Endothelial cell of umbilical vein (primary cell): ENCODE data around the gene SCML2. TPM values are rescaled to one million over a fixed set of nuclear protein-coding genes. Genes with fewer than 3 reads are reported as not detected.

Experiments
- BruUV-seq: library from RNA; stranded (reverse); fragments of 400-500 nt; replicated peaks from 2 replicates; lab custom pipeline; 2021; lab: Mats Ljungman, UMichigan
- CTCF ChIA-PET: fragments of 300-600, 350-600 bp; sonication (Branson Sonifier 250); formaldehyde crosslinking; loops from one replicate; lab custom pipeline; 2021; ENCODE audit warnings: antibody characterized with exemption, inconsistent platforms; lab: Charles Lee
- POLR2A ChIA-PET: fragments of 300-600, 350-600 bp; sonication (Branson Sonifier 250); formaldehyde crosslinking; loops from one replicate; lab custom pipeline; 2021; ENCODE audit warnings: antibody characterized with exemption, inconsistent platforms; lab: Charles Lee
- DNase-seq: peaks from one replicate; pipeline ENCODE4 v3.0.0-alpha.2; 2011; ENCODE audit warnings: low read depth, low spot score
- FAIRE-seq: peaks from 2 replicates; lab custom pipeline; 2011; peaks lifted over from hg19 to GRCh38; lab: Jason Lieb, UNC
- H2AFZ ChIP-seq: 2 replicates; pipeline ENCODE4 v1.6.0; 2012; ENCODE audit warnings: low read depth, low read length, control low read depth, inconsistent platforms
- H3K27ac ChIP-seq: 2 replicates; pipeline ENCODE4 v1.5.1; 2011; ENCODE audit warnings: low read depth, mild to moderate bottlenecking, control low read depth, low read length, moderate library complexity; ENCODE audit not compliant: insufficient read depth
- H3K27me3 ChIP-seq, 2 experiments: 2 replicates each; pipeline versions ENCODE4 v1.6.0 to v1.6.1; 2011; ENCODE audit warnings: low read length in 2 of 2, mixed read lengths in 1 of 2; ENCODE audit not compliant: control insufficient read depth in 2 of 2, insufficient read depth in 2 of 2
- H3K36me3 ChIP-seq, 2 experiments: 2 replicates in 1 of 2; 3 replicates in 1 of 2; pipeline ENCODE4 v1.5.1; 2011; ENCODE audit warnings: low read length in 2 of 2, mild to moderate bottlenecking in 1 of 2, moderate library complexity in 1 of 2; ENCODE audit not compliant: control insufficient read depth in 2 of 2, insufficient read depth in 2 of 2; ENCODE audit errors: extremely low read depth in 1 of 2
- H3K4me1 ChIP-seq: 3 replicates; pipeline ENCODE4 v1.5.1; 2011; ENCODE audit warnings: mild to moderate bottlenecking, low read length; ENCODE audit not compliant: control insufficient read depth, insufficient read depth; ENCODE audit errors: extremely low read depth
- H3K4me2 ChIP-seq: 2 replicates; pipeline ENCODE4 v1.6.1; 2011; ENCODE audit warnings: low read length, control low read depth, mixed read lengths; ENCODE audit not compliant: insufficient read depth
- H3K4me3 ChIP-seq, 3 experiments: fragments of 200-600 bp in 1 of 3; sonication (generic), shearing (Covaris generic) in 1 of 3; replicated peaks in 1 of 3; 2 replicates each; pipeline ENCODE4 v1.5.1; 2011 to 2016; ENCODE audit warnings: control low read depth in 3 of 3, low read length in 3 of 3, mild to moderate bottlenecking in 2 of 3, inconsistent platforms in 1 of 3, low read depth in 1 of 3, moderate library complexity in 1 of 3; ENCODE audit not compliant: insufficient read depth in 1 of 3
- H3K79me2 ChIP-seq: 2 replicates; pipeline ENCODE4 v1.6.0; 2012; ENCODE audit warnings: low read length, inconsistent platforms; ENCODE audit not compliant: control insufficient read depth, insufficient read depth
- H3K9ac ChIP-seq: replicated peaks from 2 replicates; pipeline ENCODE3; 2011; ENCODE audit warnings: low read length, control low read depth; ENCODE audit not compliant: insufficient read depth; ENCODE audit errors: extremely low read depth
- H3K9me1 ChIP-seq: replicated peaks from 3 replicates; pipeline ENCODE4 v1.6.0; 2011; ENCODE audit warnings: mild to moderate bottlenecking, low read length; ENCODE audit not compliant: control insufficient read depth, insufficient read depth; ENCODE audit errors: extremely low read depth
- H3K9me3 ChIP-seq: replicated peaks from 2 replicates; pipeline ENCODE4 v1.5.1; 2012; ENCODE audit warnings: low read length, inconsistent platforms; ENCODE audit not compliant: control insufficient read depth, insufficient read depth
- H4K20me1 ChIP-seq: replicated peaks from 2 replicates; pipeline ENCODE3; 2011; ENCODE audit warnings: mild to moderate bottlenecking, low read length; ENCODE audit not compliant: control insufficient read depth, insufficient read depth; ENCODE audit errors: extremely low read depth
- EZH2 ChIP-seq: IDR thresholded peaks from 2 replicates; pipeline ENCODE4 v1.6.1; 2012; ENCODE audit warnings: borderline replicate concordance, low read depth, mild to moderate bottlenecking, moderate library complexity, low read length, inconsistent platforms; ENCODE audit not compliant: severe bottlenecking
- FOS ChIP-seq: IDR thresholded peaks from 2 replicates; pipeline ENCODE4 v1.6.1; 2011; ENCODE audit warnings: mild to moderate bottlenecking, low read length, moderate library complexity, borderline replicate concordance; ENCODE audit not compliant: insufficient read depth
- GATA2 ChIP-seq: IDR thresholded peaks from 2 replicates; pipeline ENCODE4 v1.7.0; 2011; ENCODE audit warnings: low read depth, mild to moderate bottlenecking, moderate library complexity, mixed read lengths, low read length; ENCODE audit not compliant: insufficient read length, insufficient read depth
- JUN ChIP-seq: IDR thresholded peaks from 2 replicates; pipeline ENCODE4 v1.6.1; 2011; ENCODE audit warnings: borderline replicate concordance, low read depth; ENCODE audit not compliant: insufficient read length, insufficient read depth
- MYC ChIP-seq: IDR thresholded peaks from one replicate; pipeline ENCODE4 v1.6.1; 2011; ENCODE audit warnings: mild to moderate bottlenecking, low read depth, low read length
- POLR2A ChIP-seq: IDR thresholded peaks from 2 replicates; pipeline ENCODE4 v1.6.1; 2012; ENCODE audit warnings: low read depth, mild to moderate bottlenecking, control low read depth, low read length
- POLR2AphosphoS5 ChIP-seq: IDR thresholded peaks from 2 replicates; pipeline ENCODE4 v1.6.1; 2012; ENCODE audit warnings: low read depth, mild to moderate bottlenecking, control low read depth, low read length, moderate library complexity; ENCODE audit not compliant: insufficient read depth
- dilution Hi-C: fragments of 300-500 bp; cut with MboI; formaldehyde crosslinking; loops from one replicate; pipeline ENCODE4 v1.15.0; 2019; ENCODE audit warnings: low sequenced_read_pairs; ENCODE audit not compliant: extremely low pct_ligation_motif_present
- intact Hi-C: fragments of 100-400 bp; cut with micrococcal nuclease; formaldehyde crosslinking; loops from one replicate; pipeline ENCODE4 v1.10.0; 2022
- polyA plus RNA-seq, 4 experiments: library from polyadenylated mRNA; depleted of rRNA in 3 of 4; stranded (reverse) in 3 of 4; unstranded in 1 of 4; fragments of >200 nt; gene quantifications; 2 replicates each; pipeline versions ENCODE4 v1.2.1 to v1.2.3, GENCODE V29; 2011 to 2012; ENCODE audit warnings: missing spikeins in 1 of 4
- total RNA-seq: library from RNA; stranded (reverse); gene quantifications from 2 replicates; pipeline ENCODE4 v1.2.3, GENCODE V29; 2021
- TF ChIP-seq, protein P1 (sequence below), 2 donors: IDR thresholded peaks; 1 replicate in 1 of 2; 2 replicates in 1 of 2; pipeline ENCODE4 v1.5.1; 2011; ENCODE audit warnings: low read length in 2 of 2, mild to moderate bottlenecking in 2 of 2, moderate library complexity in 2 of 2, control low read depth in 1 of 2, inconsistent platforms in 1 of 2, low read depth in 1 of 2; ENCODE audit not compliant: insufficient read depth in 1 of 2; ENCODE audit errors: extremely low read depth in 1 of 2
- TF ChIP-seq, protein P2 (sequence below): IDR thresholded peaks from 2 replicates; pipeline ENCODE4 v1.6.1; 2011; ENCODE audit not compliant: insufficient read depth, insufficient read length

SCML2 gene
- total and polyA plus RNA-seq, 2 donors (not counting 3 experiments of a cell fraction or from before 2014, with no cell fraction given), result 1.4 to 2.7 TPM

DNA sequence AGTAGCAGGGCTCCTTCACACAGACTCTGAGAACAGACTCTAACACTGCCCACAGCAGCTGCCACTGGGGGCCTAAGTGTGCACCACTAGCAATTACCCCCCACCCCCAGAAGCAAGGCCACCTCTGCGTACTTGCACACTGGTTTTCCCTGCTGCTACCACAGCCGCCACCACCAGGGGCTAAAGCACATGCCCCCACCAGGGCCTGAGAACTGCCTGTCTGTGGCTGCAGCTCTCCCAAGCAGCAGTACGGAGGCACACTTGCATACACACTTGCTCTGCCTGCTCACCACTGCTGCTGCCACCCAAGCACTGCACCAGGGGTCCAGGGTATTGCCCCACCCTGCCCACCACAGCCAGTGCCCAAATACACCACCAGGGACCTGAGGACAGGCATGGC is 59.6 kb downstream of the SCML2 start:
- H3K4me2 ChIP-seq, result no peak overlapping the region
- DNase-seq (no peak), FAIRE-seq (no peak)
- H4K20me1 ChIP-seq, result no peaks in the 10 kb centered on the region
- BruUV-seq, result no TSS peak
- no peak overlapping the region for H3K4me3 ChIP-seq
- TF ChIP-seq POLR2A (no peak), POLR2AphosphoS5 (no peak), FOS (no peak), MYC (no peak), GATA2 (no peak), JUN (no peak), EZH2 (no peak)
- TF ChIP-seq, protein P1, sequence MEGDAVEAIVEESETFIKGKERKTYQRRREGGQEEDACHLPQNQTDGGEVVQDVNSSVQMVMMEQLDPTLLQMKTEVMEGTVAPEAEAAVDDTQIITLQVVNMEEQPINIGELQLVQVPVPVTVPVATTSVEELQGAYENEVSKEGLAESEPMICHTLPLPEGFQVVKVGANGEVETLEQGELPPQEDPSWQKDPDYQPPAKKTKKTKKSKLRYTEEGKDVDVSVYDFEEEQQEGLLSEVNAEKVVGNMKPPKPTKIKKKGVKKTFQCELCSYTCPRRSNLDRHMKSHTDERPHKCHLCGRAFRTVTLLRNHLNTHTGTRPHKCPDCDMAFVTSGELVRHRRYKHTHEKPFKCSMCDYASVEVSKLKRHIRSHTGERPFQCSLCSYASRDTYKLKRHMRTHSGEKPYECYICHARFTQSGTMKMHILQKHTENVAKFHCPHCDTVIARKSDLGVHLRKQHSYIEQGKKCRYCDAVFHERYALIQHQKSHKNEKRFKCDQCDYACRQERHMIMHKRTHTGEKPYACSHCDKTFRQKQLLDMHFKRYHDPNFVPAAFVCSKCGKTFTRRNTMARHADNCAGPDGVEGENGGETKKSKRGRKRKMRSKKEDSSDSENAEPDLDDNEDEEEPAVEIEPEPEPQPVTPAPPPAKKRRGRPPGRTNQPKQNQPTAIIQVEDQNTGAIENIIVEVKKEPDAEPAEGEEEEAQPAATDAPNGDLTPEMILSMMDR (IDR thresholded peaks at IDR 0.05; ENCODE audit: extremely low read depth in 1 of 2, insufficient read depth in 1 of 2, low read depth in 1 of 2, low read length in 2 of 2), result no peak
- TF ChIP-seq, protein P2, sequence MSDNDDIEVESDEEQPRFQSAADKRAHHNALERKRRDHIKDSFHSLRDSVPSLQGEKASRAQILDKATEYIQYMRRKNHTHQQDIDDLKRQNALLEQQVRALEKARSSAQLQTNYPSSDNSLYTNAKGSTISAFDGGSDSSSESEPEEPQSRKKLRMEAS, result no peak
- dilution Hi-C loops (no loop called here), intact Hi-C loops (no loop called here)
- no peak overlapping the region for H3K9ac ChIP-seq
- no peak overlapping the region for H2AFZ ChIP-seq
- H3K9me1 ChIP-seq, result no peaks in the 10 kb centered on the region
- H3K36me3 ChIP-seq, result no peaks in the 10 kb centered on the region
- no peaks in the 10 kb centered on the region for H3K27me3 ChIP-seq
- ChIA-PET CTCF (no interaction called here), POLR2A (no interaction called here)
- no peaks in the 10 kb centered on the region for H3K79me2 ChIP-seq
- no peaks in the 10 kb centered on the region for H3K9me3 ChIP-seq
- no peak overlapping the region for H3K27ac ChIP-seq
- no peaks in the 10 kb centered on the region for H3K4me1 ChIP-seq
